Stimulated activated effector memory CD8-positive, alpha-beta T cell treated with anti-CD3 and anti-CD28 coated beads, Interleukin-12 subunit alpha, Interleukin-12 subunit beta, amount 100 ng/mL, for 72 hours (primary cell): Measurements from ENCODE around the gene FAR2.
A peak's percentile ranks its signal among the peaks of the same experiment; 100 is the strongest.

ENCODE experiments used
- ATAC-seq: fragments of 150-1000 bp; cut with Tn5 transposase; 2 replicates; pipeline ENCODE4 v1.10.0; 2021
- DNase-seq, 2 donors: peaks; one replicate each; pipeline ENCODE4 v3.0.0; 2021 to 2022; ENCODE audit warnings: low spot score in 2 of 2
- H3K27ac Mint-ChIP-seq: one replicate; pipeline ENCODE4 v1.8.0; 2022; ENCODE audit warnings: mild to moderate bottlenecking, mixed read lengths
- H3K36me3 Mint-ChIP-seq: one replicate; pipeline ENCODE4 v1.8.0; 2022; ENCODE audit warnings: mild to moderate bottlenecking, mixed read lengths
- H3K4me1 Mint-ChIP-seq: one replicate; pipeline ENCODE4 v1.8.0; 2022; ENCODE audit warnings: mixed read lengths
- H3K4me3 Mint-ChIP-seq: one replicate; pipeline ENCODE4 v1.8.0; 2022; ENCODE audit warnings: mild to moderate bottlenecking, mixed read lengths
- H3K9me3 Mint-ChIP-seq: one replicate; pipeline ENCODE4 v1.8.0; 2022; ENCODE audit warnings: mixed read lengths

Gene FAR2

DNA sequence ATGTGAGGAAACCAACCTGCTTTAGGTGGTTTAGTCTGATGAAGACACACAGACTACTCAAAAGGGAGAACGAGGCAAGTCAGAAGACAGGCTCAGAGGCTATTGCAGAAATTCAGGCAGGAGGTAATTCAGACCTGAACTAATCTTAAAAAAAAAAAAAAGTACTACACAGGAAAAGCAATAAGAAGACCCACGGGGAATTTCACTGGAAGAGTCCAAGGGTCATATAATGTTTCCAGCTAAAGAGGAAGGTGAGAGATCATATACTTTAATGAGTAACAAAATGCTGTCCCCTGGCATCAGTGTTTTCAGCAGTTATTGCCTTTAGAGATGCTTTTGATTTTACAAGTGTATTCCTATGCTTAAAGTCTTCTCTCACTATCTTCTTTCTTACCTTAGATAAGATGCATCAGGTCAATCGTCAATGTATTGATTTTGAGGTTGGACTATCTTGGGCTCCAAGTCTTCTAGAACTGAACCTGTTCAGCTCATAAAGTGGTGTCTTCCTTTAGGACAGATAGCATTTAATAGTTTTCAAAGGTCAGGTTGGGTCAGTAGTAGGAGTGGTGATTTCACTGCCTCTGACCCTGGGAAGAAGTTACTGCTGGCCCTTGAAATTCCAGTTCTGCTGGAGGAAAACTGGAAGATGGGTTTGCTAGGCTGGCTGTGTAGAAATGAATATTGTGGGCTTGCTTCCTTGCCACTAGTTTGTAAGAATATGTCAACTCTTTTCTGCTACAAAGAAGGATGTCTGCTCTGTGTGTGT, 60.0 kb downstream of the FAR2 start:
- no peaks in the 10 kb centered on the region for H3K4me1 Mint-ChIP-seq
- no peak overlapping the region for H3K4me3 Mint-ChIP-seq
- H3K27ac Mint-ChIP-seq, result no peak overlapping the region
- H3K9me3 Mint-ChIP-seq, result peaks cover 5% of the 10 kb centered on the region
- ATAC-seq (no peak), DNase-seq (no peak)
- H3K36me3 Mint-ChIP-seq, result no peaks in the 10 kb centered on the region

DNA sequence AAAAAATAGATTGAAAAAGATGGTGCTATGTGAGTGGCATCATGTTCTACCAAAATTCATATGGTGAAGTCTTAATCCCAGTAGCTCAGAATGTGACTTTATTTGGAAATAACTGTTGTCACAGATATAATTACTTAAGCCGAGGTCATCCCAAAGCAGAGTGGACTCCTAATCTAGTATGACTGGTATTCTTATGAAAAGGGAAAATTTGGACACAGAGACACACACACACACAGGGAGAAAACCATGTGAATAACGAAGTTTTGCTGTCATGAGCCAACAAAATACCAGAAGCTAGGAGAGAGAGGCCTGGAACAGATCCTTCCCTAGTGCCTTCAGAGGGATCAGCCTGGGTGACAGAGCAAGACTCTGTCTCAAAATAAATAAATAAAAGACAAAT, 62.6 kb downstream of the FAR2 start:
- Mint-ChIP-seq H3K4me1 (no peaks in the 10 kb centered on the region), H3K4me3 (no peak overlapping the region), H3K9me3 (no peaks in the 10 kb centered on the region), H3K36me3 (no peaks in the 10 kb centered on the region), H3K27ac (no peak overlapping the region)
- DNase-seq (no peak), ATAC-seq (no peak)

DNA sequence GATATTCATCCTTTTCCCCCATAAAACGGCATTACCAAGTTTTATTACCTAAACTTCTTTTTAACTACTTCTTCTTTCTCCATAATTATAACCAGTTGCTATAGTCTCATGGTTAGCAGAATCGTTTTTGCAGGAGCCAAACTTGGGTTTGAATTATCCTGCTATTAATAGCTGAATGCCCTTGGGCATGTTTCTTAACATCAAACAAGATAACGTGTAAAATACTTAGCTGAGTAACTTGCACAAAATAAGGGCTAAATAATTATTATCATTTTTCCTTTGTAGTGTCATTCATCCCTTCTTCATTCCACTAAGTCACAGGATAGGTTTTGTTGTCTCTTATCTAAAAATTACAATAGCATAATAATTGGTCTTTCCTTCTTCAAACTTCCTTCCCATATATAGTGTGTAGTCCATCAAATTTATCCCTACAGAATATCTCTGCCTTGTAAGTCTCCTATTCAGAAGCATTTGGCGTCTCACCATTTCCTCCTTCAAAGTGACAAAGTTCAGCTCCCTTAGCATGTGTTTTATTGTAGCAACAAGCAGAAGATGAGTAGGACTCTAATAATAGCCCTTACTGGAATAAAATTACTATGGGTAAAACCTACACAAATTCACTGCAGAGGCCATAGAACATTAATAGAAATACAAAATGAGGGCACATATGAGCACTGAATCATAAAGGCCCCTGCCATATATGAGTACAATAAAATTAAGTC, 63.8 kb downstream of the FAR2 start:
- ATAC-seq (no peak), DNase-seq (no peak)
- H3K27ac Mint-ChIP-seq, result no peak overlapping the region
- H3K9me3 Mint-ChIP-seq, result no peaks in the 10 kb centered on the region
- no peak overlapping the region for H3K4me3 Mint-ChIP-seq
- H3K4me1 Mint-ChIP-seq, result no peaks in the 10 kb centered on the region
- no peaks in the 10 kb centered on the region for H3K36me3 Mint-ChIP-seq

DNA sequence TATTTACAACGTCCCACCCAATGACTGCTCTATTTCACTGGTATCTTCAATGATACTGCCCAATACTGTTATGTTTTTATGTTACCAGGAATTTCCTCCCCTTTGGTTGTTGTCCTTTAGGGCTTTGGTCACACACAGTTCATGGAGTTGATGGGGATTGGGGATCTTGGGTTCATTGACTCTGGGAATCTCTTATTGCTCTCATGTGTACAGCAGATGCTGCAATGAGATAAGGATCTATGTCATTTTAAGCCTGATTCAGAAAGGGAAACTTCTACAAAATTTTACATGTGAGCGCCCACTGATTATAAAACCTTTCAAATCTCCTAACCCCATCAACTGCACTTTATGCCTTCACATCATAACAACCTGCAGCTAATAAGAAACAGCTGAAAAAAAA, 67.2 kb downstream of the FAR2 start:
- ATAC-seq, result no peak
- no peak overlapping the region for H3K27ac Mint-ChIP-seq

DNA sequence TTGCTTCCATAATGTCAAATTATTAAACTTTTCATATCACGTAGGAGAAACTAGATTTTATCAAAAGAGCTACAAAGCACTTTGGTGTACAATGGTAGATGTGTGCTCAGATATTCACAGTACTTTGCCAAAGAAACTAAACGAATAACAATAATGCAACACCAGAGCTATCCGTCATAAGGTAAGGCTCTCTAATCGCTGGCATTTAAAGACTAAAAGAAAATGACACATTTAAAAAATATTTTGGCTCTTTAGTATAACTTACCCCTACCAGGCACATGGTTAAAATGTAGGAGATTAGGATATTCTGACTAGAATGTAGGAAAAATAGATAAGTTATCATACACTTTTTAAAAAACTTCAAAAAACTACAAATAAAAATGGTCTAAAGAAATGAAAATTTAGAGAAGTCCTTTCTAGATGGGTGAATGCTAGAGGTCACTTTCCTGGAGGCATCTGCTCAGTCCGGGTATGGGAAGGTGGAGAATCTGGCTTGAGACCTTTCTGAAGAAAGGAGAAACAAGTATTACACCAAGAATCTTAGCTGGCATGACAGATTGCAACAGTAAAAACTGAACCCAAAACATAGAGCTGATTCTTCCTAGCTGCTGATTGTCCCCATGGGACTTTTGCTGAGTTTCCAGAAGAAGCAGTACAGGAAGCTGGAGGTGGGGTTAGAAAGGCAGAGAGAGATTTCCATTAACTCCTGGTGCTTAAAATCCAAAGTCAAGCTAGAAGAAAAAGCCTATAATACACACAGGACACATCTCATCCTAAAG, 67.9 kb downstream of the FAR2 start:
- H3K4me1 Mint-ChIP-seq, result no peaks in the 10 kb centered on the region
- DNase-seq (no peak), ATAC-seq (no peak)
- no peak overlapping the region for H3K4me3 Mint-ChIP-seq
- H3K36me3 Mint-ChIP-seq, result no peaks in the 10 kb centered on the region
- H3K27ac Mint-ChIP-seq, result no peak overlapping the region
- H3K9me3 Mint-ChIP-seq, result no peaks in the 10 kb centered on the region

More for the DNA sequence above, 67.2 kb downstream of the FAR2 start:
- no peak overlapping the region for H3K4me3 Mint-ChIP-seq
- no peaks in the 10 kb centered on the region for H3K4me1 Mint-ChIP-seq
- H3K36me3 Mint-ChIP-seq, result no peaks in the 10 kb centered on the region
- DNase-seq, result no peak
- H3K9me3 Mint-ChIP-seq, result no peaks in the 10 kb centered on the region

DNA sequence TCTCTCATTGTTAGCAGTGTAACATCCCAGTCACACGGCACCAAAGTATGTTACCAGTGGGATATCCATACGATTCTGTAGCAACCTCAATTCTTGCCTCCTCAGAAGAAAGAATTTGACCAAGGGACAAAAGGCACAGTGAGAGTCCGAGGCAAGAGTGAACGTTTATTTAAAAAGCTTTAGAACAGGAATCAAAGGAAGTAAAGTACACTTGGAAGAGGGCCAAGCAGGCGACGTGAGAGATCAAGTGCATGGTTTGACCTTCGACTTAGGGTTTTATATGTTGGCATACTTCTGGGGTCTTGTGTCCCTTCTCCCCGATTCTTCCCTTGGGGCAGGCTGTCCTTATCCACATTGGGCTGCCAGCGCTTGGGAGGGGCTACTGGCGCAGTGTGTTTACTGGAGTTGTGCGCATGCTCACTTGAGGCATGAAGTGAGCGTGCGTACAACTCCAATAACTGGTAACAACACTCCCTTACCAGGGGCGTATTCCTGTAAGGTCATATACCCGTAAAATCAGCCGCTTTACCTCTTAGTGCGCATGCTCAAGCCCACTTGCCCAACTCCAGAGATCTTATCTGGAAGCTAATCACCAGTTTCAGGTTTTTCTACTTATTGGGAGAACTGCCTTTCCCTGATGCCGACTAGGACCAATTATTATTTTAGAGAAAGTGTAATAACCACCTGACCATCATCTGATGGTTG, 71.7 kb downstream of the FAR2 start:
- Mint-ChIP-seq H3K36me3 (no peaks in the 10 kb centered on the region), H3K27ac (no peak overlapping the region), H3K9me3 (no peaks in the 10 kb centered on the region), H3K4me3 (no peak overlapping the region), H3K4me1 (no peaks in the 10 kb centered on the region)
- no peak for ATAC-seq
- no peak for DNase-seq

- Mint-ChIP-seq H3K9me3 (no peaks in the 10 kb centered on the region), H3K4me3 (no peak overlapping the region), H3K36me3 (no peaks in the 10 kb centered on the region), H3K4me1 (no peaks in the 10 kb centered on the region), H3K27ac (no peak overlapping the region)
- ATAC-seq (no peak), DNase-seq (no peak)
Observed at GRCh38 chr12:29222200-29222599, 73.1 kb downstream of the FAR2 start.

- no peak overlapping the region for H3K27ac Mint-ChIP-seq
- no peaks in the 10 kb centered on the region for H3K4me1 Mint-ChIP-seq
- ATAC-seq, result no peak
- no peaks in the 10 kb centered on the region for H3K36me3 Mint-ChIP-seq
- no peak overlapping the region for H3K4me3 Mint-ChIP-seq
- DNase-seq, result no peak
- H3K9me3 Mint-ChIP-seq, result no peaks in the 10 kb centered on the region
Observed at GRCh38 chr12:29223426-29223825, 74.3 kb downstream of the FAR2 start.

DNA sequence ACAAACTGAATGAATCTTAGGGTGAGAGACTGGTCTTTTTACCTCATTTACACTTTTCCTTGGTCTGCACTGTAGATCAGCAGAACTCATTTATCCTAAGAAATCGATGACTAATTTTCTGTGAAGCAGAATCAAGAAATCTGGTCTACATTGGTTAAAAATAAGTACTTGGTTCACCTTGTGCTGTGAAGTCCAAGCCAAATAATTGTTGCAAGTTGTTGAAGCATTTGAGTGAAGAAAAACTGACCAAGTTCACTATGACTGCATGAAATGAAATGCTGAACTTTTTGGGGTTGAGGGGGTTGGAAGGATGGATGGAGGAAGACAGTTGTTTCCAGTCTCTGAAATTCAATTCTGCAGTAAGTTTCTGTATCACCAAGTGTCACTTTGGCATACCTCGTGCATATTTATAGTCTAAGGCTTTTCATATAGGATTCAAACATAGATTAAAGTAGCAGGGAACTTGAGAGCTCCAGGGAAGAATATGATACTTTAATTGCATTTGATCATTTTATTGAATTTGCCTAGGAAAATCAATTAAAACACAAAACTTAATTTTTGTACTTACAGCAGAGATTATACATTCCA, 75.0 kb downstream of the FAR2 start:
- H3K36me3 Mint-ChIP-seq, result no peaks in the 10 kb centered on the region
- no peaks in the 10 kb centered on the region for H3K4me1 Mint-ChIP-seq
- H3K9me3 Mint-ChIP-seq, result no peaks in the 10 kb centered on the region
- no peak overlapping the region for H3K4me3 Mint-ChIP-seq
- ATAC-seq (no peak), DNase-seq (no peak)
- H3K27ac Mint-ChIP-seq, result no peak overlapping the region

- ATAC-seq (no peak), DNase-seq (no peak)
- Mint-ChIP-seq H3K4me1 (no peaks in the 10 kb centered on the region), H3K36me3 (no peaks in the 10 kb centered on the region), H3K27ac (no peak overlapping the region), H3K4me3 (no peak overlapping the region), H3K9me3 (no peaks in the 10 kb centered on the region)
Observed at GRCh38 chr12:29224572-29224971, 75.5 kb downstream of the FAR2 start.

DNA sequence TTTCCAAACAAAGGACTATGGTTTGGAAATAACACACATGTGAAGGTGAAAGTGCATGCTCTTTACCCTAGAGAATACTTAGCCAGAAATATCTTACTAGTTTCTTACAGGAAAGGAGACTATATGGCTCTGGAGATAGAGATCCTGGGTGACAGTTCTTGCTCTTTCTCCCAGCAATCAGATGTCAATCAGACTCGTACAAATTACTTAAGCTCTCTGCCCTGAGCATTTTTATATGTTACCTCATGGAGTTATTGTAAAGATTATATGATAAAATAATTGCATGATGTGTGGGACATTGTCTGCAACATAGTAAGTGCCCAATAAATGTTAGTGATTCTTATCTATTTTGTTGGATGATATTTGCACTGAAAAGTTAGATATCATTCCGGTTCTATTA, 76.8 kb downstream of the FAR2 start:
- no peaks in the 10 kb centered on the region for H3K9me3 Mint-ChIP-seq
- H3K4me3 Mint-ChIP-seq, result no peak overlapping the region
- H3K36me3 Mint-ChIP-seq, result no peaks in the 10 kb centered on the region
- no peaks in the 10 kb centered on the region for H3K4me1 Mint-ChIP-seq
- DNase-seq, result no peak
- no peak overlapping the region for H3K27ac Mint-ChIP-seq
- no peak for ATAC-seq

GRCh38 chr12:29226616-29227015, 77.5 kb downstream of the FAR2 start:
- Mint-ChIP-seq H3K9me3 (no peaks in the 10 kb centered on the region), H3K4me3 (no peak overlapping the region), H3K27ac (no peak overlapping the region), H3K36me3 (no peaks in the 10 kb centered on the region), H3K4me1 (no peaks in the 10 kb centered on the region)
- DNase-seq (no peak), ATAC-seq (no peak)

DNA sequence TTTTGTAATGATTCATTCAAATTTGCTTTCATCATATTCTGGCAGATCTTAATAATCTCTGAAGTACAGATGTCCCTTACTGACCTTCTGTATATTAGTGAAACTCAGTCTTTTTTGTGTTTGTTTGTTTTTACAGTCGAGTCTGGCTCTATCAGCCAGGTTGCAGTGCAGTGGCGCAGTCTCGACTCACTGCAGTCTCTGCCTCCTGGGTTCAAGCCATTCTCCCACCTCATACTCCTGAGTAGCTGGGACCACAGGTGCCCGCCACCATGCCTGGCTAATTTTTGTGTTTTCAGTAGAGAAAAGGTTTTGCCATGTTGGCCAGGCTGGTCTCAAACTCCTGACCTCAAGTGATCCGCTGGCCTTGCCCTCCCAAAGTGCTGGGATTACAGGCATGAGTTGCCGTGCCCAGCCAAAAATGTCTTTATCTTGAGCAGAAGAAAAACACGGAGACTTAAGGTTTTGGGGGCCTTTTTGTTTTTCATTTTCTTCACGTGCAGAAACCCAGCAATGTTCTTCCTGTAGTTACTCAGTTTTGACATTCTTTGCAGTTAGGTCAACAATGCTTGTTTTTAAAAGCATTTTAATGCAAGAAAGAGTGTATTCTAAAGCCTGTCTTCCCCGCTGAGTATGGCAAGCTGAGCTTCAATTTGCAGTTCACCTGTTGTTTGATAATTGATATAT, 79.5 kb downstream of the FAR2 start:
- Mint-ChIP-seq H3K27ac (no peak overlapping the region), H3K4me3 (no peak overlapping the region), H3K36me3 (no peaks in the 10 kb centered on the region), H3K9me3 (no peaks in the 10 kb centered on the region), H3K4me1 (no peaks in the 10 kb centered on the region)
- ATAC-seq (no peak), DNase-seq (no peak)

DNA sequence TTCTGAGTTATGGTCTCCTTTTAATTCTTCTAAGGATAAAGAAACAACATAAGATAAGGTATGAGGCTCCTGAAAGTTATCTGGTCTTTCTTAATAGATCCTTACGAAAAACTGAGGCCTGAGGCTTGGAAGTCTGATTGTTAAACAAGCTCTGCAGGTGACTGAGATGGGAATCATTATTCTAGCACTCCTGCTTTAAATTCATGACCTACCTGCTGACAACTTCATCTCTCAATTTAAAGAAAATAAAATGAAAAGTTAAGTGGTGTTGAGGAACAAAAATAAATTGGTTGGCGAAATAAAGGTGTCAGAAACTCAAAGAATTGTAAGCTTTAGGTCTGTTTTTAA, 80.1 kb downstream of the FAR2 start:
- no peaks in the 10 kb centered on the region for H3K9me3 Mint-ChIP-seq
- DNase-seq (no peak), ATAC-seq (no peak)
- H3K27ac Mint-ChIP-seq, result no peak overlapping the region
- no peaks in the 10 kb centered on the region for H3K4me1 Mint-ChIP-seq
- no peak overlapping the region for H3K4me3 Mint-ChIP-seq
- no peaks in the 10 kb centered on the region for H3K36me3 Mint-ChIP-seq

- Mint-ChIP-seq H3K4me3 (no peak overlapping the region), H3K36me3 (no peaks in the 10 kb centered on the region), H3K9me3 (no peaks in the 10 kb centered on the region), H3K27ac (no peak overlapping the region), H3K4me1 (no peaks in the 10 kb centered on the region)
- DNase-seq (no peak), ATAC-seq (peak; percentile 19)
Observed at GRCh38 chr12:29229937-29230336, 80.9 kb downstream of the FAR2 start.
